OCI-LY7 (cell line): ENCODE results near the gene HENMT1. TPM values are rescaled to one million over a fixed set of nuclear protein-coding genes. Genes with fewer than 3 reads are reported as not detected.

Source experiments
- BruUV-seq: library from RNA; stranded (reverse); fragments of 400-500 nt; replicated peaks from 2 replicates; lab custom pipeline; 2021; lab: Mats Ljungman, UMichigan
- CTCF ChIA-PET: fragments of 300-600 bp; sonication (Branson Sonifier 250); formaldehyde crosslinking; loops from one replicate; lab custom pipeline; 2022; ENCODE audit warnings: antibody characterized with exemption; ENCODE audit not compliant: unreplicated experiment; lab: Charles Lee
- POLR2A ChIA-PET: fragments of 300-600 bp; sonication (Branson Sonifier 250); formaldehyde crosslinking; loops from one replicate; lab custom pipeline; 2022; ENCODE audit warnings: antibody characterized with exemption; lab: Charles Lee
- DNase-seq: peaks from one replicate; pipeline ENCODE4 v3.0.0-alpha.2; 2015; ENCODE audit warnings: low spot score
- H2AFZ ChIP-seq: fragments of 200-600 bp; sonication (generic), shearing (Covaris generic); 2 replicates; pipeline ENCODE4 v1.6.1; 2014; ENCODE audit warnings: mild to moderate bottlenecking, antibody characterized with exemption, low read length, moderate library complexity
- H3K27ac ChIP-seq: fragments of 200-600 bp; sonication (generic); 2 replicates; pipeline ENCODE4 v1.5.1; 2014; ENCODE audit warnings: mixed run types, low read depth, mild to moderate bottlenecking, moderate library complexity, low read length, inconsistent platforms; ENCODE audit not compliant: poor library complexity, severe bottlenecking
- H3K36me3 ChIP-seq: fragments of 200-600 bp; sonication (generic); 2 replicates; pipeline ENCODE4 v1.6.1; 2014; ENCODE audit warnings: mild to moderate bottlenecking, antibody characterized with exemption, low read length, moderate library complexity, mixed read lengths; ENCODE audit not compliant: insufficient read depth
- H3K4me1 ChIP-seq: fragments of 200-600 bp; sonication (generic); 2 replicates; pipeline ENCODE4 v1.5.1; 2014; ENCODE audit warnings: mild to moderate bottlenecking, low read length; ENCODE audit not compliant: insufficient read depth, poor library complexity, severe bottlenecking
- H3K4me2 ChIP-seq: fragments of 200-600 bp; sonication (generic); 2 replicates; pipeline ENCODE4 v1.6.1; 2014; ENCODE audit warnings: mild to moderate bottlenecking, low read length
- H3K4me3 ChIP-seq: fragments of 200-600 bp; sonication (generic); 2 replicates; pipeline ENCODE4 v1.5.1; 2014; ENCODE audit warnings: mild to moderate bottlenecking, low read depth, low read length; ENCODE audit not compliant: poor library complexity, severe bottlenecking
- H3K79me2 ChIP-seq: fragments of 200-600 bp; sonication (generic); 2 replicates; pipeline ENCODE4 v1.6.1; 2016; ENCODE audit warnings: low read depth, mild to moderate bottlenecking, low read length, moderate library complexity, mixed read lengths; ENCODE audit not compliant: insufficient read depth
- H3K9me2 ChIP-seq: fragments of 200-600 bp; sonication (generic); 2 replicates; pipeline ENCODE4 v1.6.1; 2016; ENCODE audit warnings: mild to moderate bottlenecking, low read length, mixed read lengths; ENCODE audit not compliant: insufficient read depth
- H3K9me3 ChIP-seq: fragments of 200-600 bp; sonication (generic); 2 replicates; pipeline ENCODE4 v1.6.1; 2014; ENCODE audit warnings: mild to moderate bottlenecking, mixed run types, low read length, mixed read lengths
- H4K20me1 ChIP-seq: fragments of 200-600 bp; sonication (generic); 2 replicates; pipeline ENCODE4 v1.6.1; 2014; ENCODE audit warnings: mild to moderate bottlenecking, antibody characterized with exemption, low read length, moderate library complexity, mixed read lengths; ENCODE audit not compliant: insufficient read depth
- CTCF ChIP-seq: fragments of 200-600 bp; sonication (generic); conservative IDR thresholded peaks from 2 replicates; pipeline ENCODE4 v1.5.1; 2014; ENCODE audit warnings: mild to moderate bottlenecking, antibody characterized with exemption, low read length, moderate library complexity, mixed read lengths
- EZH2phosphoT487 ChIP-seq: fragments of 200-600 bp; sonication (generic); IDR thresholded peaks from 2 replicates; pipeline ENCODE4 v1.6.1; 2018; ENCODE audit warnings: low read depth, borderline replicate concordance, mild to moderate bottlenecking, mixed run types, antibody characterized with exemption, low read length, moderate library complexity, mixed read lengths
- intact Hi-C: fragments of 100-400 bp; cut with micrococcal nuclease; formaldehyde crosslinking; loops from one replicate; pipeline ENCODE4 v1.10.0; 2022; ENCODE audit not compliant: unreplicated experiment
- total RNA-seq, 2 experiments: library from RNA; depleted of rRNA in 1 of 2; stranded (reverse); fragments of >200 nt in 1 of 2; shearing (Covaris generic) in 1 of 2; gene quantifications; 2 replicates each; pipeline ENCODE4 v1.2.3, GENCODE V29; 2014 to 2022

The HENMT1 gene
- total RNA-seq, 2 experiments from 2014 or later: 0.84 TPM; not detected in 1

- Histone ChIP-seq H3K79me2 (no peaks in the 10 kb centered on the region), H4K20me1 (no peaks in the 10 kb centered on the region), H3K4me1 (no peaks in the 10 kb centered on the region), H3K4me2 (no peak overlapping the region), H3K27ac (no peak overlapping the region), H3K36me3 (no peaks in the 10 kb centered on the region), H3K4me3 (no peak overlapping the region), H3K9me2 (no peaks in the 10 kb centered on the region), H3K9me3 (no peaks in the 10 kb centered on the region), H2AFZ (no peak overlapping the region)
- TF ChIP-seq EZH2phosphoT487: no peak
- no peak for TF ChIP-seq CTCF
- intact Hi-C loops: no loop called here
- BruUV-seq: no TSS peak
- ChIA-PET CTCF (no interaction called here), POLR2A (interaction anchor here (0.7 to 1.0 kb wide), 2 partner anchors 18 to 73 kb away, joined by 3 read pairs; no protein-coding TSS in a partner anchor)
- no peak for DNase-seq
These were observed 24.0 kb downstream of the HENMT1 start for GRCh38 chr1:108636876-108637275.

DNA sequence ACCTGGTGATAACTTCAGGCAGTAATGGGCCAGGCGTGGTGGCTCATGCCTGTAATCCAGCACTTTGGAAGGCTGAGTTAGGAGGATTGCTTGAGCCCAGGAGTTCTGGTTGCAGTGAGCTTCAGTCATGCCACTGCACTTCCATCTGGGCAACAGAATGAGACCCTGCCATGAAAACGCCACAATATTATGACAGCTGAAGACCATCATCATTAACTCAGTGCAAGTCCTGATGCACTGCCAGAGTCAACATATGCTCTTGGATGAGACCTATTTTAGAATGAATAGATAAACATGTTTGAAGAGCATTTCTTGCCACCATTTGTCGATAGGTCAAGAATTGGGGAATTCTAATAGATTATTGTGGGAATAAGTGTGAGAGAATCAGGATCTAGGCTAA lies 26.4 kb downstream of the HENMT1 start:
- Histone ChIP-seq H3K79me2 (no peaks in the 10 kb centered on the region), H3K4me2 (no peak overlapping the region), H3K27ac (no peak overlapping the region), H3K9me2 (no peaks in the 10 kb centered on the region), H2AFZ (no peak overlapping the region), H3K9me3 (no peaks in the 10 kb centered on the region), H3K36me3 (peaks cover 13% of the 10 kb centered on the region; the same call in 1 of the 2 replicates), H4K20me1 (no peaks in the 10 kb centered on the region), H3K4me1 (no peaks in the 10 kb centered on the region), H3K4me3 (no peak overlapping the region)
- no TSS peak for BruUV-seq
- no peak for DNase-seq
- intact Hi-C loops: no loop called here
- POLR2A ChIA-PET: no interaction called here
- TF ChIP-seq EZH2phosphoT487: no peak
- TF ChIP-seq CTCF: no peak
- CTCF ChIA-PET: no interaction called here

GRCh38 chr1:108628665-108629064 lies 32.2 kb downstream of the HENMT1 start:
- H3K79me2 ChIP-seq: no peaks in the 10 kb centered on the region
- H4K20me1 ChIP-seq: no peaks in the 10 kb centered on the region
- POLR2A ChIA-PET: interaction anchor here (0.6 to 1.0 kb wide), 4 partner anchors 16 to 442 kb away, joined by 3 to 4 read pairs (median 3); no protein-coding TSS in a partner anchor
- DNase-seq: no peak
- no peak for TF ChIP-seq EZH2phosphoT487
- TF ChIP-seq CTCF: no peak
- no peak overlapping the region for H3K27ac ChIP-seq
- H3K9me2 ChIP-seq: no peaks in the 10 kb centered on the region
- intact Hi-C loops: no loop called here
- H3K4me2 ChIP-seq: no peak overlapping the region
- peaks cover 13% of the 10 kb centered on the region; the same call in 1 of the 2 replicates for H3K36me3 ChIP-seq
- no peak overlapping the region for H2AFZ ChIP-seq
- no peaks in the 10 kb centered on the region for H3K9me3 ChIP-seq
- H3K4me3 ChIP-seq: no peak overlapping the region
- BruUV-seq: no TSS peak
- CTCF ChIA-PET: no interaction called here
- no peaks in the 10 kb centered on the region for H3K4me1 ChIP-seq
